ENCODE data around the gene SPACA4.

The SPACA4 gene, protein sequence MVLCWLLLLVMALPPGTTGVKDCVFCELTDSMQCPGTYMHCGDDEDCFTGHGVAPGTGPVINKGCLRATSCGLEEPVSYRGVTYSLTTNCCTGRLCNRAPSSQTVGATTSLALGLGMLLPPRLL

DNA sequence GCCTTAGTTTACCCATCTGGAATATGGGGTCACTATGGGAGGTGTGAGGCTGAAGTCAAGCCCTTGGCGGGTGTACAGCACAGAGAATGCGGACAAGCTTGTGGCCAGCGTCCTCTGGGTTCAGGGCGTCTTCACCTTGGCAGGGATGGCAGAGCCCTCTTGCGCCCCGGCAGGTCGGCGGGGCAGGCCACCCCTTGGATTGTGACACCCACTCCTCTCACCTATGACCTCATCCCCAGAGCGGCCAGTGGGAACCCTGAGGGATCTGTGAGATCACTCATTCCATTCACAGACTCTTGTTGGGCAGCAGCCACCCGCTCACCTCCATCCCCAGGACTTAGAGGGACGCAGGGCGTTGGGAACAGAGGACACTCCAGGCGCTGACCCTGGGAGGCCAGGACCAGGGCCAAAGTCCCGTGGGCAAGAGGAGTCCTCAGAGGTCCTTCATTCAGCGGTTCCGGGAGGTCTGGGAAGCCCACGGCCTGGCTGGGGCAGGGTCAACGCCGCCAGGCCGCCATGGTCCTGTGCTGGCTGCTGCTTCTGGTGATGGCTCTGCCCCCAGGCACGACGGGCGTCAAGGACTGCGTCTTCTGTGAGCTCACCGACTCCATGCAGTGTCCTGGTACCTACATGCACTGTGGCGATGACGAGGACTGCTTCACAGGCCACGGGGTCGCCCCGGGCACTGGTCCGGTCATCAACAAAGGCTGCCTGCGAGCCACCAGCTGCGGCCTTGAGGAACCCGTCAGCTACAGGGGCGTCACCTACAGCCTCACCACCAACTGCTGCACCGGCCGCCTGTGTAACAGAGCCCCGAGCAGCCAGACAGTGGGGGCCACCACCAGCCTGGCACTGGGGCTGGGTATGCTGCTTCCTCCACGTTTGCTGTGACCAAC is at the start of gene SPACA4:
Gene SPACA4 (plus strand): TSS at position 280 of the 896 bp plus-strand sequence. CDS start 237 bp downstream, at position 517.
- TF ChIP-seq, protein P1, sequence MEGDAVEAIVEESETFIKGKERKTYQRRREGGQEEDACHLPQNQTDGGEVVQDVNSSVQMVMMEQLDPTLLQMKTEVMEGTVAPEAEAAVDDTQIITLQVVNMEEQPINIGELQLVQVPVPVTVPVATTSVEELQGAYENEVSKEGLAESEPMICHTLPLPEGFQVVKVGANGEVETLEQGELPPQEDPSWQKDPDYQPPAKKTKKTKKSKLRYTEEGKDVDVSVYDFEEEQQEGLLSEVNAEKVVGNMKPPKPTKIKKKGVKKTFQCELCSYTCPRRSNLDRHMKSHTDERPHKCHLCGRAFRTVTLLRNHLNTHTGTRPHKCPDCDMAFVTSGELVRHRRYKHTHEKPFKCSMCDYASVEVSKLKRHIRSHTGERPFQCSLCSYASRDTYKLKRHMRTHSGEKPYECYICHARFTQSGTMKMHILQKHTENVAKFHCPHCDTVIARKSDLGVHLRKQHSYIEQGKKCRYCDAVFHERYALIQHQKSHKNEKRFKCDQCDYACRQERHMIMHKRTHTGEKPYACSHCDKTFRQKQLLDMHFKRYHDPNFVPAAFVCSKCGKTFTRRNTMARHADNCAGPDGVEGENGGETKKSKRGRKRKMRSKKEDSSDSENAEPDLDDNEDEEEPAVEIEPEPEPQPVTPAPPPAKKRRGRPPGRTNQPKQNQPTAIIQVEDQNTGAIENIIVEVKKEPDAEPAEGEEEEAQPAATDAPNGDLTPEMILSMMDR (IDR thresholded peaks at IDR 0.05; ENCODE audit: low read depth, low read length) = no peak
- no peak within 1 kb of the TSS for H3K4me3 ChIP-seq (replicated peaks in 1 of 2; ENCODE audit: low read depth in 2 of 2, low read length in 2 of 2)
- no peak for DNase-seq (ENCODE audit: low read depth in 2 of 2)

DNA sequence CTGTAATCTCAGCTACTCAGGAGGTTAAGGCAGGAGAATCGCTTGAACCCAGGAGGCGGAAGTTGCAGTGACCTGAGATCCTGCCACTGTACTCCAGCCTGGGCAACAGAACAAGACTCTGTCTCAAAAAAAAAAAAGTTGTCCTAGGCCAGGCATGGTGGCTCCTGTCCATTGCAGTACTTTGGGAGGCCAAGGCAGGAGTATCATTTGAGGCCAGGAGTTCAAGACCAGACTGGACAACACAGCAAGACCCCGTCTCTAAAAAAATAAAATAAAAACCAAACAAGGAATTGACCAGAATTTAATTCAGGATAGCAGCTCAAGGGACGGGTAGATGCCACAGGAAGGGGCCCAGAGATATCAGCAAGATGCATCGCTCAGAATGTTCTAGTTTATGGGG is 49.7 kb upstream of the SPACA4 start:
- no peak overlapping the region for H3K4me3 ChIP-seq (replicated peaks in 1 of 2; ENCODE audit: low read depth in 2 of 2, low read length in 2 of 2)
- TF ChIP-seq, protein P1 (IDR thresholded peaks at IDR 0.05; ENCODE audit: low read depth, low read length) = no peak
- no peak for DNase-seq (ENCODE audit: low read depth in 2 of 2)

DNA sequence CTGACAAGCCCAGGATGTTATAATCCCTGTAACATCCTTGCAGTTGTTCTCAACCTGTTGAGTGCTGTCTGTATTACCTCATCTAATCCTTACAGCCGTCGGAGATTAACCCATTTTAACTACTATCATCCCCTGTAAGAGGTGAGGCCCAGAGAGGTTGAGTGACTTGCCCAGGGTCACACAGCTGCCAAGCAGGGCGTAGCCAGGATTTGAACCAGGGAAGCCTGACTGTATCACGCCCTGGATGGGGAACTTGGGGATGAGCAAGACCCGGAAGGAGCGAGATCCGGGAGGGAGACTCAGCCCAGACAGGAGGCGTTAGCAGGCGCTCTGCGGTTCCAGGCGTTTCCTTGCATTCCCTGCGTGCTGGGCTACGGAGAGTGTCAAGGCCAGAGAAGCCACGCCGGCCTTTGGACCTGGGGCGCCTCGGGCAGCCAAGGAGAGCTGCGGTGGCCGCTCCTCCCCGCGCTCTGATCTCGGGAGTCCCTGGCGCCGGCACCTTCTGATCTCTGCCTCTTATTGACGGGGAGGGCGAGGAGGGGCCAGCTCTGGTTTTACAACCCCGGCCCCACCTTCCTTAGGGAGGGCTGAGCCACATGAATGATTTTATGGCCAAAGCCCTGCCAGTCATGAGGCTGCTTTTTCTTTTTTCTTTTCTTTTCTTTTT is 48.4 kb upstream of the SPACA4 start:
- TF ChIP-seq, protein P1 (IDR thresholded peaks at IDR 0.05; ENCODE audit: low read depth, low read length) = no peak
- no peak overlapping the region for H3K4me3 ChIP-seq (replicated peaks in 1 of 2; ENCODE audit: low read depth in 2 of 2, low read length in 2 of 2)
- DNase-seq (ENCODE audit: low read depth in 2 of 2) = peak; percentile 45 to 71

DNA sequence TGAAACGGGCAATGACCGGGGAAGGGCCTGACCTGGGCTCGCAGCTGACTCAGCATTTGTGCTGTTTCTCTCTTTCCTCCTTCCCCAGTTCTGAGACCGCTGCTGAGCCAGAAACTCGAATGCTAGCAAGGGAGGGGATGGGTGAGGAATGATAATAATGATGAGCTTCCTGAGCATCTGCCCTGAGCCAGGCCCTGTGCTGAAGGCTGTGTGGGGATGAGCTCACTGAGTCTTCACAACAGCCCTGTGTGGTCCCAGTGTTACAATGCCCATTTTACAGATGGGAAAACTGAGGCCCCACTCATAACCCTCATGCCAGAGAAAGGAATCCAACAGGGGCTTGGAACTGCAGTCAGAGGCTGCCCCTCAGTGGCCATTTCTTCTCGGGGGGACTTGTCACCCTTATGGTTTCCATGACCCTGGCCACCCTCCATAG is 46.4 kb upstream of the SPACA4 start:
- TF ChIP-seq, protein P1 (IDR thresholded peaks at IDR 0.05; ENCODE audit: low read depth, low read length) = no peak
- no peak overlapping the region for H3K4me3 ChIP-seq (replicated peaks in 1 of 2; ENCODE audit: low read depth in 2 of 2, low read length in 2 of 2)
- no peak for DNase-seq (ENCODE audit: low read depth in 2 of 2)

DNA sequence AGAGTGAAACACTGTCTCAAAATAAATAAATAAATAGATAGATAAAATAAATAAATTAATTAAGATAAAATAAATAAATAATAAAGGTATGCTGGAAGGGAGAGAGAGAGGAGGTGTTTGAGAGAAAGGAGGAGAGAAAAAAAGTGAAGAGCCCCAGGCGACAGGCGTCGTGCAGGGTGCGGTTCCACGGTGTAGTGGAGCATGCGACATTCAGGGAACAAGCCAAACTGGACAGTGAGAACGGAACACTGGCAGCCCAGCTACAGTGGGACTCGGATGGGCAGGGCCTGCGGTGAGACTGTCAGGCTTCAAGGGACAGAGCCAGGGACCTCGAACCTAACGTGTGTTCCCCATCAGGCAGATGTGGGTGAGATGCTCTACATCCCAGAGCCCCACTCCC is 45.1 kb upstream of the SPACA4 start:
- no peak for DNase-seq (ENCODE audit: low read depth in 2 of 2)
- no peak overlapping the region for H3K4me3 ChIP-seq (replicated peaks in 1 of 2; ENCODE audit: low read depth in 2 of 2, low read length in 2 of 2)
- TF ChIP-seq, protein P1 (IDR thresholded peaks at IDR 0.05; ENCODE audit: low read depth, low read length) = no peak

DNA sequence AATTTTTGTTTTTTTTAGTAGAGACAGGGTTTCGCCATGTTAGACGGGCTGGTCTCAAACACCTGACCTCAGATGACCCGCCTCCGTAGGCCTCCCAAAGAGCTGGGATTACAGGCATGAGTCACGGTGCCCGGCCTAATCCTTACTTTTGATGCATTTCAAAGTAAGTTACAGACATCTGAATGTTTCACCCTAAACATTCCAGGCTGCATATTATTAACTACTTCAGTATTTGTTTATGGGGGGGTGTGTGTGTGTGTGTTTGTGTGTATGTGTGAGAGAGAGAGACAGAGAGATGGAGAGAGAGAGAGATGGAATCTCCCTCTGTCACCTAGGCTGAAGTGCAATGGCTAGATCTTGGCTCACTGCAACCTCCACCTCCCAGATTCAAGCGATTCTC is 41.5 kb upstream of the SPACA4 start:
- TF ChIP-seq, protein P1 (IDR thresholded peaks at IDR 0.05; ENCODE audit: low read depth, low read length) = no peak
- no peak overlapping the region for H3K4me3 ChIP-seq (replicated peaks in 1 of 2; ENCODE audit: low read depth in 2 of 2, low read length in 2 of 2)
- peak; percentile 35 to 59 for DNase-seq (ENCODE audit: low read depth in 2 of 2)
